Calu3 (cell line): ENCODE data around the gene TNFRSF12A. TPM values are rescaled to one million over a fixed set of nuclear protein-coding genes. Genes with fewer than 3 reads are reported as not detected.

Experiments
- BruUV-seq: library from RNA; stranded (reverse); fragments of 400-500 nt; replicated peaks from 2 replicates; lab custom pipeline; 2021; lab: Mats Ljungman, UMichigan
- CTCF ChIA-PET: fragments of 300-600 bp; sonication (Branson Sonifier 250); formaldehyde crosslinking; loops from one replicate; lab custom pipeline; 2022; ENCODE audit warnings: antibody characterized with exemption; lab: Charles Lee
- DNase-seq: peaks from one replicate; pipeline ENCODE4 v3.0.0; 2022
- H3K27ac Mint-ChIP-seq: one replicate; pipeline ENCODE4 v1.8.0; 2022; ENCODE audit warnings: mixed read lengths; ENCODE audit not compliant: unreplicated experiment
- H3K27me3 Mint-ChIP-seq: one replicate; pipeline ENCODE4 v1.8.0; 2022; ENCODE audit warnings: mixed read lengths; ENCODE audit not compliant: unreplicated experiment
- H3K36me3 Mint-ChIP-seq: one replicate; pipeline ENCODE4 v1.8.0; 2022; ENCODE audit warnings: mild to moderate bottlenecking, moderate library complexity, mixed read lengths; ENCODE audit not compliant: insufficient read depth, unreplicated experiment
- H3K4me1 Mint-ChIP-seq: one replicate; pipeline ENCODE4 v1.8.0; 2022; ENCODE audit warnings: mild to moderate bottlenecking, low read depth, mixed read lengths; ENCODE audit not compliant: unreplicated experiment
- H3K4me3 Mint-ChIP-seq: one replicate; pipeline ENCODE4 v1.8.0; 2022; ENCODE audit warnings: mild to moderate bottlenecking, low read depth, moderate library complexity, mixed read lengths; ENCODE audit not compliant: unreplicated experiment
- H3K9me3 Mint-ChIP-seq: one replicate; pipeline ENCODE4 v1.8.0; 2022; ENCODE audit warnings: low read depth, mixed read lengths; ENCODE audit not compliant: unreplicated experiment
- intact Hi-C: fragments of 100-400 bp; cut with micrococcal nuclease; formaldehyde crosslinking; loops from one replicate; pipeline ENCODE4 v1.10.0; 2022; ENCODE audit not compliant: unreplicated experiment
- total RNA-seq: library from RNA; stranded (reverse); gene quantifications from 2 replicates; pipeline ENCODE4 v1.2.3, GENCODE V29; 2022
- TF ChIP-seq, protein P1 (sequence below): fragments of 200-600 bp; IDR thresholded peaks from one replicate; pipeline ENCODE4 v1.8.0; 2022; ENCODE audit warnings: antibody characterized with exemption; ENCODE audit not compliant: unreplicated experiment

TNFRSF12A gene
- total RNA-seq, 1 experiment from 2014 or later = 478 TPM

DNA sequence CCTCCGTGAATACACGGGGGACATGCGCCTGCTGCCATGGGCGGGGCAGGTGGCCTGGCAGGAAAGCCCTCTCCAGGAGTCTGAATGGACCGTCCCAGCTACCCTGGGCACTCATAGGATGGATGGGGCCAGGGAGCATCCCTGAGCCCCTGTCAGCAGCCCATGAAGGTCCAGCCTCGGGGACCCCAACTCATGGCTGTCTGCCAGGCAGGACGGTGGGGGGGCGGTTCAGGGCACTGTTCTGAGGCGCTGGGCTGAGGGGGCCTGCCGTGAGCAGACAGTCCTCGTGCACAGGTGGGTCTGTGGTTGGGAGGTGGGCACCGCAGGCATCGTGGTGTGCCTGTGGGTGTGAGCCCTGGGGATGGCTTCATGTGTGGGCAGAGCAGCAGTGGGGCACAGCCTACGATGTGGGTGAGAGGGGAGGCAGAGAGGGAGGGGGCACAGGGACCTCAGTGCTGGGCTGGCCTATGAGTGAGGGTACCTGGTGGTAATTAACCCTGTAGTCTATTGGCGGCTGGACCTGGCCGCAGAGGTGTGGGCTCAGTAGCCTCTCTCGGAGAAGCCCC is 33.5 kb upstream of the TNFRSF12A start:
- Mint-ChIP-seq H3K4me3 (no peak overlapping the region), H3K9me3 (no peaks in the 10 kb centered on the region), H3K36me3 (peaks cover 25% of the 10 kb centered on the region), H3K27ac (no peak overlapping the region), H3K27me3 (no peaks in the 10 kb centered on the region), H3K4me1 (peaks cover 20% of the 10 kb centered on the region)
- no peak for DNase-seq
- intact Hi-C loops = no loop called here
- no TSS peak for BruUV-seq
- CTCF ChIA-PET = no interaction called here
- TF ChIP-seq, protein P1, sequence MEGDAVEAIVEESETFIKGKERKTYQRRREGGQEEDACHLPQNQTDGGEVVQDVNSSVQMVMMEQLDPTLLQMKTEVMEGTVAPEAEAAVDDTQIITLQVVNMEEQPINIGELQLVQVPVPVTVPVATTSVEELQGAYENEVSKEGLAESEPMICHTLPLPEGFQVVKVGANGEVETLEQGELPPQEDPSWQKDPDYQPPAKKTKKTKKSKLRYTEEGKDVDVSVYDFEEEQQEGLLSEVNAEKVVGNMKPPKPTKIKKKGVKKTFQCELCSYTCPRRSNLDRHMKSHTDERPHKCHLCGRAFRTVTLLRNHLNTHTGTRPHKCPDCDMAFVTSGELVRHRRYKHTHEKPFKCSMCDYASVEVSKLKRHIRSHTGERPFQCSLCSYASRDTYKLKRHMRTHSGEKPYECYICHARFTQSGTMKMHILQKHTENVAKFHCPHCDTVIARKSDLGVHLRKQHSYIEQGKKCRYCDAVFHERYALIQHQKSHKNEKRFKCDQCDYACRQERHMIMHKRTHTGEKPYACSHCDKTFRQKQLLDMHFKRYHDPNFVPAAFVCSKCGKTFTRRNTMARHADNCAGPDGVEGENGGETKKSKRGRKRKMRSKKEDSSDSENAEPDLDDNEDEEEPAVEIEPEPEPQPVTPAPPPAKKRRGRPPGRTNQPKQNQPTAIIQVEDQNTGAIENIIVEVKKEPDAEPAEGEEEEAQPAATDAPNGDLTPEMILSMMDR = no peak

DNA sequence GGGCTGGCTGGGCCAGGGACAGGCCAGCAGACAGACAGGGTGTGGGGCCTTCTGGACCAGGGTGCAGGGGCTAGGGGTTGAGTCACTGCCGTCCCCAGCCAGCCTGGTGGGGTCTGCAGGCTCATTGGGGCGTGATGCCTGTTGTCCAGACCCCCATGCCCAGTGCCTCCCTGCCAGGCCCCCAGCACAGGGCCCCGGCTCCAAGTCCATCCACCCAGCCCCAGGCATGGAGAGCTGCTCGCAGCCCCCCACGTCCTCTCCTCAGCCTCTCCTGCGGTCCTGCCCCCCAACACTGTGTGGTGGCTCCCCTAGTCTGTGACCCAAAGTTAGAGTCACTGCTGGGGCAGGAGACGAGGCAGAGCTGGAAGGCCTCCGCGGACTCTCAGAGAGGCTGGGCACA is 32.9 kb upstream of the TNFRSF12A start:
- H3K4me3 Mint-ChIP-seq = no peak overlapping the region
- BruUV-seq = no TSS peak
- TF ChIP-seq, protein P1 = no peak
- peaks cover 20% of the 10 kb centered on the region for H3K4me1 Mint-ChIP-seq
- intact Hi-C loops = no loop called here
- DNase-seq = no peak
- CTCF ChIA-PET = interaction anchor here (1.3 kb wide), 1 partner anchor 17 kb away, joined by 3 read pairs; no protein-coding TSS in a partner anchor
- H3K9me3 Mint-ChIP-seq = no peaks in the 10 kb centered on the region
- no peak overlapping the region for H3K27ac Mint-ChIP-seq
- no peaks in the 10 kb centered on the region for H3K27me3 Mint-ChIP-seq
- H3K36me3 Mint-ChIP-seq = peaks cover 23% of the 10 kb centered on the region

DNA sequence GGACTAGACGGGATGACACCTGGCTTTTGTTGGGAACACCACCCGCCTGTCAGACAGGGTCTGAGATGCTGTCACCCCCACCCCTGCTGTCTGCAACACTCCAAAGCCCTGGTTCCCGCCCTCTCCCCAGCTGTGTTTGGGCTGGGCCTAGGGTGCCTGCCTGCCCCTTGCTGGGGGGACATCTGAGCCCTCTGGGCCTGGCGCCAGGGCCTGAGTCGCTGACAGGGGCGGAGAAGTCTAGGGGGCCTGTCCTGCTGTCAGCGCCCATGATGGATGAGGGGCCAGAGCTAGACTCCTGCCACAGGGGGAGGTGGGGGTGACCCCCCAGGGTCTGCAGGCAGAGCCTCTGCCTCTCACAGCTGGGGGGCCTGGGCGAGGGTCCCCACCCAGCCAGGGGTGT is 32.3 kb upstream of the TNFRSF12A start:
- Mint-ChIP-seq H3K27me3 (no peaks in the 10 kb centered on the region), H3K4me1 (peaks cover 16% of the 10 kb centered on the region), H3K27ac (no peak overlapping the region), H3K9me3 (no peaks in the 10 kb centered on the region), H3K4me3 (no peak overlapping the region), H3K36me3 (peaks cover 21% of the 10 kb centered on the region)
- intact Hi-C loops = no loop called here
- no TSS peak for BruUV-seq
- TF ChIP-seq, protein P1 = no peak
- CTCF ChIA-PET = interaction anchor here (1.3 kb wide), 1 partner anchor 18 kb away, joined by 3 read pairs; no protein-coding TSS in a partner anchor
- no peak for DNase-seq

DNA sequence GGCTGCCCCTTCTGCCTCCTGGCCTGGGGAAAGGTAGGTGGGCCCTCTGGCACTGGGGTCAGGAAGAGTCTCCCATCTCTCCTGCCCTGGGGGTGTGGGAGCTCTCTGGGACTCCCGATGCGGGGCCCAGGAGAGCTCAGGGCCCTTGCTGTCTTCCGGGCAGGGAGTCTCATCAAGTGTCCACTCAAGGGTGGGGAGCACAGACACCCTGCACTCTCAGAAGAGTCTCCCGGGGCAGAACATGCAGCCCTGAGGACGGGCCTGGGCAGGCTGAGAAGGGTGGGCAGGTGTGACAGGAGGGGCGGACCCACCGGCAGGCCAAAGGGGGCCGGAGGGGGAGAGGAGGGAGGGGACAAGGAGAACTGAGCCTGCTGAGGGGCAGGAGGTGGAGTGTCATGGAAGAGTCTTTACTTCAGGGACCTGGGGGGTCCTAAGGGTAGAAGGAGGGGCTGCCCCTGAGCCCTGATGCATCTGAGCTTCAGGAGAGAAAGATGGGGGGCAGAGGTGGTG is 31.5 kb upstream of the TNFRSF12A start:
- intact Hi-C loops = no loop called here
- H3K9me3 Mint-ChIP-seq = no peaks in the 10 kb centered on the region
- no peak for DNase-seq
- H3K4me3 Mint-ChIP-seq = no peak overlapping the region
- no peak overlapping the region for H3K27ac Mint-ChIP-seq
- peaks cover 13% of the 10 kb centered on the region for H3K4me1 Mint-ChIP-seq
- TF ChIP-seq, protein P1 = no peak
- H3K27me3 Mint-ChIP-seq = no peaks in the 10 kb centered on the region
- peaks cover 18% of the 10 kb centered on the region for H3K36me3 Mint-ChIP-seq
- no TSS peak for BruUV-seq
- CTCF ChIA-PET = interaction anchor here (1.3 kb wide), 1 partner anchor 19 kb away, joined by 3 read pairs; no protein-coding TSS in a partner anchor
